Subcutaneous abdominal adipose tissue (tissue), 5 donors: ENCODE results near the gene NBPF11.
A peak's percentile ranks its signal among the peaks of the same experiment; 100 is the strongest.
"Not testable (repeated sequence)": the region's sequence is repeated elsewhere in the genome, so short reads cannot be mapped to it uniquely, and the experiment has no call there.

Source experiments
- H3K27ac ChIP-seq: one replicate; pipeline ENCODE4 v1.7.0; 2013; ENCODE audit warnings: low read depth, mild to moderate bottlenecking, inconsistent platforms, low read length, moderate library complexity
- H3K27me3 ChIP-seq, 5 donors: one replicate each; pipeline ENCODE4 v1.7.0; 2013; ENCODE audit warnings: low read length in 5 of 5, inconsistent platforms in 1 of 5; ENCODE audit not compliant: control insufficient read depth in 5 of 5, insufficient read depth in 4 of 5
- H3K36me3 ChIP-seq, 5 donors: one replicate each; pipeline ENCODE4 v1.7.0; 2013; ENCODE audit warnings: low read length in 5 of 5; ENCODE audit not compliant: control insufficient read depth in 5 of 5, insufficient read depth in 5 of 5
- H3K4me1 ChIP-seq, 5 donors: one replicate each; pipeline ENCODE4 v1.7.0; 2013; ENCODE audit warnings: low read length in 5 of 5, mild to moderate bottlenecking in 3 of 5, moderate library complexity in 1 of 5; ENCODE audit not compliant: control insufficient read depth in 5 of 5, insufficient read depth in 5 of 5
- H3K4me3 ChIP-seq, 5 donors: one replicate each; pipeline ENCODE4 v1.7.0; 2013; ENCODE audit warnings: low read length in 5 of 5, low read depth in 1 of 5
- H3K9ac ChIP-seq, 5 donors: one replicate each; pipeline ENCODE4 v1.7.0; 2013; ENCODE audit warnings: low read length in 5 of 5, mild to moderate bottlenecking in 4 of 5, moderate library complexity in 3 of 5
- H3K9me3 ChIP-seq, 5 donors: one replicate each; pipeline ENCODE4 v1.7.0; 2013; ENCODE audit warnings: low read length in 5 of 5; ENCODE audit not compliant: control insufficient read depth in 5 of 5
- donor health status: healthy.
- donor health status: healthy.
- donor health status: healthy.
- donor health status: healthy.
- donor health status: healthy.

Gene NBPF11

DNA sequence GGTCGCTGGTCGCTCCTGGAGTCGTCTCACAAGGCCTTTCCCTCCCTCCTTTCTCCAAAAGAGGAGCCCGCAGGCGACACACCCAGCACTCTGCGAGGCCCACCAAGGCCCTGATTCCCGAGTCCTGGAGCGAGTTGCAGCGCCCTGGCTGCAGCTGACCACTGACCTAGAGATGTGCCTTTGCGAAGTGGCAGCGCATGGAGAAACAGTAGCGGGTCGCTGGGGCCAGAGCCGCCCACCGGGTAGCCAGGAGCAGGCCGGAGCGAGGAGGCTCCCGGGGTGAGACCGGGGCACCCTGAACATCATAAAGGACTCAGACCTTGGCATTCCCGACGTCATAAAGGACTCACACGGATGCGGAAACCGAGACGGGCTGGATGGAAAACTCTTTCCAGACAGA lies 10.3 kb upstream of the NBPF11 start:
- peaks cover 0 to 10% (median 3%) of the 10 kb centered on the region in 5 donors for H3K4me1 ChIP-seq
- H3K9ac ChIP-seq: no peak overlapping the region
- H3K27ac ChIP-seq: no peak overlapping the region
- H3K36me3 ChIP-seq: no peaks in the 10 kb centered on the region
- H3K27me3 ChIP-seq: peaks cover 0 to 20% (median 18%) of the 10 kb centered on the region in 5 donors
- no peaks in the 10 kb centered on the region for H3K9me3 ChIP-seq
- no peak overlapping the region for H3K4me3 ChIP-seq

DNA sequence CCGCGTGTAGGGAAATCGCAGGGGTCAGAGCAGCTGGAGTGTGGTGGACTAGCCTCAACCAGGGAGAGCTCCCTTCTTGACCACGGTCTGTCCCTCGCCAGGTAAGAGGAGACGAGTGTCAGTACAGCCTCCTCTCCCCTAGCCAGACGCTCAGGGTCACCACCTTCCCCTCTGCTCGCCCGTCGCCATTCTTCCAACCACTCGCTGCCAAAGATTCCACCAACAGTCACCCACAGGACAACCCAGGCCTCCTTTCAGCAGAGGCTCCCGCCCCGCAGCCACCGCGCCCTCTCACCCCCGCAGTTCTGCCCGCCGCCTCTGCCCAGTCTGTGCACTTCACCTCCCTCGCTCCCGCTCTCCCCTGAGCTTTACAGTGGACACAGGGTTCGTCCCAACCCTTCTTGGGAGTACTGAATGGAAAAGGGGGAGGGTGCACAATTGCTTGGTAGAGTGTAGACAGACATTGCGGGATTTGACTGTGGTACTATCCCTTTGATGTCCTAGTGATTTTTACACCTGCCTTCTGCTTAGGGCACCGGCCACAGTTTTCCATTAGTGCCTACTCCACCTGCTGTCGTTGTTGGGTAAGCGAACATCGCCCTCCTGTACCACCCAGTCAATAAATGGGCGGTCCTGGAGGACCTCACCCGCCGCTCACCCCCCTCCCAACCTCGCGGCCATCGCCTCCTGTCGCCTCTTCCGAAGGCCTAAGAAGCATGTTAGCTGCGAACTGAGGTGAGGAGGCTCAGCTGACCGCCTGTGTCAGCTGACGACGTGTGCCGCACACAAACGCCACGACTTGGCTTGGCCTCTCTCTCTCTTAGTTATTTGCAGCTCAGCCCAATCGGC lies 9.2 kb upstream of the NBPF11 start:
- Histone ChIP-seq H3K9ac (no peak overlapping the region), H3K9me3 (no peaks in the 10 kb centered on the region), H3K4me1 (peaks cover 0 to 10% (median 3%) of the 10 kb centered on the region in 5 donors), H3K36me3 (no peaks in the 10 kb centered on the region), H3K27ac (no peak overlapping the region), H3K4me3 (peak overlapping the region in 1 of 5 donors; percentile 49), H3K27me3 (peaks cover 0 to 20% (median 18%) of the 10 kb centered on the region in 5 donors)

DNA sequence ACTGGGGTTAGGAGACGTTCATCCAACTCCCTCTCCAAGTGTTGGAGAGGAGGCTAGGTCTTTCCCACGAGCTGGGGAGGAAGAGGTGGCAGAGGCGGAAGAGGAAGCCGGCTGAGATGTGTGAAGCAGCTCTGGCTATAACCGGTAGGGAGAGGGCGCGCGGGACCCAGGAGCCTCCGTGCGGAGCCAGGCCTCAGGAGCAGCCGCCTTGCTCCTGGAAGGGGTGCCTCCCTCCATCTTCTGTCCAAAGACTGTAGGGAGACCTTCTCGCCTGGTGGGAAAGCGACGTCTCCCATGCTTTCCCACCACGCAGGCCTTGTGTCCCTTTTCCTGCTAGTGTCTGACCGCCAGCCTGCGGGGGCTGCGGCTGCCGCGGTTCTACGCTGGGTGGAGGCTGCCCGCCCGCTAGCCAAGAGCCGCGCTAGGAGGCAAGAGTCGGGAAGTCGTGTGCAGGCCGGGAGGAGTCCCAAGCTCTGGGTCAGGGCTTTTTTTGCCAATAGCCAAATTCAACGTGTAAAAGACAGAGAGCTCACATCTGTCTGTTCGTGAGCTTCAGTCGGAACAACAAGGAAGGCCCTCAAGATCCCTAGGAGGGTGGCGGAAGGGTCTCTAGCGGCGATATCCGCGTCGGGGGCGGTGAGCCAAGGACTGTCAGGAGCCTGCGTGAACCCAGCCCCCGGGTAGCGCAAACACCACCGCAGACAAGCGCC lies 8.4 kb upstream of the NBPF11 start:
- no peak overlapping the region for H3K9ac ChIP-seq
- peaks cover 0 to 20% (median 18%) of the 10 kb centered on the region in 5 donors for H3K27me3 ChIP-seq
- H3K36me3 ChIP-seq: no peaks in the 10 kb centered on the region
- peaks cover 0 to 10% (median 3%) of the 10 kb centered on the region in 5 donors for H3K4me1 ChIP-seq
- H3K4me3 ChIP-seq: peak overlapping the region in 1 of 5 donors; percentile 49
- H3K9me3 ChIP-seq: no peaks in the 10 kb centered on the region
- H3K27ac ChIP-seq: no peak overlapping the region

DNA sequence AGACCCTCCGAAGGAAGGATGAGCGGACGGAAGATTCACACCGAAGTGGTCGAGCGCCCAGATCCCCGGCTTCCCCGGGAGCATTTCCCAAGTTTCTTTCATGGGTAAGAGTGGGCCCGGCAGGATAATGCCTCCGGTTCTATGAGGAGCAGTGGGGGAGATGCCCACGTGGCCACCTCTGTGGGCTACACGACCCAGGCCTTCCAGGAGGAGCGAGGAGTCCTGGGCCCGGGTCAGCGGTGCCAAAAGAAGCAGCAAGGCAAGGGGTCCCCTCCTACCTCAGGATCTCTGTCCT lies 7.9 kb upstream of the NBPF11 start:
- Histone ChIP-seq H3K36me3 (no peaks in the 10 kb centered on the region), H3K27me3 (peaks cover 0 to 20% (median 18%) of the 10 kb centered on the region in 5 donors), H3K9me3 (no peaks in the 10 kb centered on the region), H3K27ac (no peak overlapping the region), H3K4me3 (peak overlapping the region in 1 of 5 donors; percentile 49), H3K4me1 (peaks cover 0 to 10% (median 3%) of the 10 kb centered on the region in 5 donors), H3K9ac (no peak overlapping the region)

DNA sequence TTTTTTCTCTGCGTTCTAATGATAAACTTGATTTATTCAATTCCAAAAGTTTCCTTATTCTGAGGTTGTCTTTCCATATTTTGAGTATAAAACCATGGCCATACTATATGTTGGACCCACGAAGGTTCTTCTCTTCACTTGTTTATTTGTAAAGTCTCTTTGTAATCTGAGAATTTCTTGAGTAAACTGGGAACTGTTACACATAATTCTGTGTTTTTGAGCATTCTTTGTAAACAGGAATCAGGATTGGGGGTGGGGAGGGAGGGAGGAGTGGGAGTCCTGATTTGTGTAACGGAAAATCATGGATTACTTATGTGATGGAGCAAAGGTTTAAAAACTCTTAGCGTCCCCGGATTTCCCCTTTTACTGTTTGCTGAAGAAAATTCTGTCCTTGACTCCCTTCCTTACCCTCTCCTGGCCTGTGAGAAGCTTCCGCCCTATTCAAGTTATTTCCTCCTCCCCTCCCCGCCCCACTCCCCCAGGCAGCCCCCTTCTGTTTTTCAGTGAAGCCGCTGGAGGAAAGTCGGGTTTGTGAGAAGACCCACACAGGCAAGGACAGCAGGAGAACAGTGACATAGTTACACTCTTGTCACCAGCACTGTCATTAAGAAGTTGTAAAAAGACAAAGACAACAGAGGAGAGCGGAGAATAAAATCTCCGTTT lies 6.4 kb upstream of the NBPF11 start:
- H3K9ac ChIP-seq: peak overlapping the region in 1 of 5 donors; percentile 11
- peaks cover 0 to 20% (median 18%) of the 10 kb centered on the region in 5 donors for H3K27me3 ChIP-seq
- H3K27ac ChIP-seq: no peak overlapping the region

DNA sequence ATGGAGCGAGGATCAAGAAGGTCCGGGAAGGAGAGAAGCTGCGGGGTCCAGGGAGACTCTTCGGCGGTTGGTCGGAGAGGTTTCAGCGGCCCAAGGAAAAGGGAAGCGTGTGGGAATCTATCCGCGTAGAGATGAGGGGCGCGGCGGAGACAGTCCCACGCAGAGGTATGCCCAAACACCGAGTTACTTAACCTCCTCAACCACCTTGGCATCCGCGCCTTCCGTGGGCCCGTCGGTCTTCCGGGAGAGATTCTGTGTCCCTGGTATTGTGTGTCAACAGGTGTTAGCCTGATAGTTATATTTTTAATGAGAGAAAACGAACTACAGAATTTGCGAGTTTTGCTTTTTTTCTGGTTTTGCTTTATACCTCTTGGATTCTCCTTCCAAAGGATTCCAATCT lies 5.7 kb upstream of the NBPF11 start:
- H3K9me3 ChIP-seq, H3K9ac ChIP-seq, H3K27ac ChIP-seq, H3K4me3 ChIP-seq, H3K36me3 ChIP-seq: not testable (repeated sequence)
- Histone ChIP-seq H3K27me3 (peaks cover 0 to 20% (median 18%) of the 10 kb centered on the region in 5 donors), H3K4me1 (peaks cover 0 to 10% (median 3%) of the 10 kb centered on the region in 5 donors)

More for the DNA sequence above, 6.4 kb upstream of the NBPF11 start:
- no peaks in the 10 kb centered on the region for H3K9me3 ChIP-seq
- H3K4me1 ChIP-seq: peaks cover 0 to 10% (median 3%) of the 10 kb centered on the region in 5 donors
- H3K4me3 ChIP-seq: peak overlapping the region in 1 of 5 donors; percentile 6
- no peaks in the 10 kb centered on the region for H3K36me3 ChIP-seq

DNA sequence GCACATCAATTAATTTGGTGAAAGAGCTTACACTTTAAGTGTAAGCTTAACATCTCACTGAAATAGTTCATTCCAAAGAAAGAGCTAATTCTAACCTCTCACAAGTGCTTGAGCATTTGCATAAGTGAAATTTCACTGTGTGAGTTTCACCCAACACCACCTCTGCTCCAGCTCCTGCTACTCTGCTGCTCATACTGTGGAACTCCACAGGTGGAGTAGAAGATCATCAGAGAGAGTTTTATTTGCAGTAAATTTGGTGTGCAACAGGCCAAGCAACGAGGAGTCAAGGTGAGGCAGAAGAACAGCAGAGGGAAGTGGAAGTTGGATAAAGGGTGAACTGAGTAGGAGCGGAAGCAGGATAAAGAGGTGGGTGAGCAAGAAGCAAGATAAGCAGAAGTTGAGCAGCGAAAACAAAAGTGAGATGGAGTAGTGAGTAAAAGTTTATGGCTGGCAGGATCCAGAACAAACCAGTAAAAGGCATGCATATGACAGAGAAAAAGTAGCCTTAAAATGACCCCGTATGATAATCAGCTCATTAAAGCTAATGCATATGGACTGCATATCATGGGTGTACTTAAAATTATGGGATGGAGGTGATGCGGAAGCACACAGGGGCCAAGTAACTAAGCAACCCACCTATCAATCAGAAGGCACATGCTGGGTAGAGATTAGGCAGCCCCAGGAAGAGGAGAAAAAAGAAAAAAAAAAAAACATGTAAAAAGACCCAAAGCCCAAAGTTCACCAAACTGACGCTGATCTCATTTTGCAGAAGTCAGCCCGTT lies 3.6 kb upstream of the NBPF11 start:
- Histone ChIP-seq H3K27me3 (peaks cover 0 to 12% (median 8%) of the 10 kb centered on the region in 5 donors), H3K4me1 (peaks cover 0 to 10% (median 3%) of the 10 kb centered on the region in 5 donors)
- not testable (repeated sequence) for H3K36me3 ChIP-seq, H3K4me3 ChIP-seq, H3K27ac ChIP-seq, H3K9ac ChIP-seq, H3K9me3 ChIP-seq

DNA sequence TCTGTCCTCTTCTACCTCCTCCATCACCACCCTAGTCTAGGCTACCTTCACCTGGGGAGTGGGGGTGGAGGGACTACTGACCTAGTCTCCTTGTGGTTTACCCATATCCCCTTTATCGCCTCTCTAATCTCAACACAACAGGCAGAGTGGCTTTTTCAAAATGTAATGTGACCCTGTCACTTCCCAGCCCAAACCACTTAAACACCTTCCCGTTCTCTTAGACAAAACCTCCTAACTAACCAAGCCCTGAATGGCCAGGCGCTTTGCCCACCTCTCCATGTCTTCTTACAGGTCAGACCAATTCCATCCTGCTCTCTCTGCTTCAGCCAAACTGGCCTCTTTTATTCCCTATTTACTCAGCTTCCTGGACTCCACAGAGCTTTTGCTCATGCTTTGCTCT lies 714 bp upstream of the NBPF11 start:
- not testable (repeated sequence) for H3K36me3 ChIP-seq, H3K4me1 ChIP-seq, H3K27me3 ChIP-seq, H3K4me3 ChIP-seq, H3K27ac ChIP-seq, H3K9ac ChIP-seq, H3K9me3 ChIP-seq

DNA sequence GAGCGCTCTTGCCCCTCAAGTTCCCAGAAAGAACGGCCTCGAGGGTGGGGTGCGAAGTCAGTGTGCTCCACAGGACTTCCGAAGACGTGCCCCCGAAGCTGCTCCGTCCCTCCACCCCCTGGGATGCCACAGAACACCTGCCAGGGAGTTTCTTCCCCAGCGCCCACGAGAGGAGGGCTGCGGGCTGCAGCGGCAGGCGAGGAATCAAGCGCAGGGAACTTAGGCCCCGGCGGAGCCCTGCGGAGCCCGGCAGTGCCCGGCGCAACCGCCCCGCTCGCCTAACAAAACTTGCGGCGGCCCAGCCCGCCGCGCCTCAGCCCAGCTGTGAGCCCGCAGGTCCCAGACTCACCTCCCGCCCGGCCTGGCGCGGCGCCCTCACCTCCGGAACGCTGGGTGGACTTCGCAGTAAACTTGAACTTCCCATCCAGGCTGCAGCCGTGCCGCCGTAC lies 686 bp downstream of the NBPF11 start:
- H3K36me3 ChIP-seq, H3K9me3 ChIP-seq, H3K4me1 ChIP-seq, H3K27me3 ChIP-seq: not testable (repeated sequence)
- Histone ChIP-seq H3K4me3 (peak overlapping the region; percentile 57 to 73 (median 69)), H3K27ac (peak overlapping the region; percentile 72), H3K9ac (peak overlapping the region in 4 of 5 donors; percentile 53 to 73 (median 70))
